GM18507 (cell line): Measurements from ENCODE around the gene GIMAP1.

ENCODE experiments used
- DNase-seq: peaks from one replicate; pipeline ENCODE4 v3.0.0; 2011; ENCODE audit warnings: low read depth; ENCODE audit not compliant: insufficient read length; ENCODE audit errors: extremely low spot score
- FAIRE-seq: peaks from 2 replicates; lab custom pipeline; 2011; peaks lifted over from hg19 to GRCh38; lab: Jason Lieb, UNC

The GIMAP1 gene

GRCh38 chr7:150742286-150742968, 26.0 kb downstream of the GIMAP1 start:
- FAIRE-seq, result no peak
- DNase-seq, result no peak

- DNase-seq (no peak), FAIRE-seq (no peak)
Measured at GRCh38 chr7:150744041-150744656, 27.7 kb downstream of the GIMAP1 start.

GRCh38 chr7:150745086-150745485, 28.7 kb downstream of the GIMAP1 start:
- no peak for FAIRE-seq
- DNase-seq, result no peak

GRCh38 chr7:150745876-150746275, 29.5 kb downstream of the GIMAP1 start:
- DNase-seq, result no peak
- no peak for FAIRE-seq

GRCh38 chr7:150746921-150747320, 30.5 kb downstream of the GIMAP1 start:
- FAIRE-seq, result no peak
- no peak for DNase-seq

- FAIRE-seq, result no peak
- no peak for DNase-seq
Measured at GRCh38 chr7:150748376-150748775, 32.0 kb downstream of the GIMAP1 start.

GRCh38 chr7:150751702-150752101, 35.3 kb downstream of the GIMAP1 start:
- no peak for DNase-seq
- no peak for FAIRE-seq

- FAIRE-seq, result peak; percentile 55
Measured at GRCh38 chr7:150753239-150753638, 36.8 kb downstream of the GIMAP1 start.

GRCh38 chr7:150753826-150754603, 37.6 kb downstream of the GIMAP1 start:
- DNase-seq (no peak), FAIRE-seq (peak; percentile 75)

More at GRCh38 chr7:150753239-150753638, 36.8 kb downstream of the GIMAP1 start:
- DNase-seq, result no peak

- FAIRE-seq (no peak), DNase-seq (no peak)
Measured at GRCh38 chr7:150754951-150755350, 38.5 kb downstream of the GIMAP1 start.

- DNase-seq (no peak), FAIRE-seq (peak; percentile 94)
Measured at GRCh38 chr7:150755473-150756099, 39.2 kb downstream of the GIMAP1 start.

GRCh38 chr7:150756166-150756565, 39.8 kb downstream of the GIMAP1 start:
- no peak for FAIRE-seq

GRCh38 chr7:150756858-150757257, 40.4 kb downstream of the GIMAP1 start:
- FAIRE-seq (peak; percentile 80), DNase-seq (no peak)

More at GRCh38 chr7:150756166-150756565, 39.8 kb downstream of the GIMAP1 start:
- no peak for DNase-seq

- FAIRE-seq, result no peak
- no peak for DNase-seq
Measured at GRCh38 chr7:150759479-150759878, 43.1 kb downstream of the GIMAP1 start.

GRCh38 chr7:150766334-150766709, 49.9 kb downstream of the GIMAP1 start:
- DNase-seq (no peak), FAIRE-seq (no peak)

GRCh38 chr7:150769768-150770167, 53.4 kb downstream of the GIMAP1 start:
- no peak for FAIRE-seq
- DNase-seq, result no peak
